ENCODE measurements around the gene B4GALNT3.

B4GALNT3 gene

GRCh38 chr12:574475-575128 is 114.9 kb downstream of the B4GALNT3 start:
- H3K79me2 ChIP-seq (ENCODE audit: insufficient read depth, low read length), result no peaks in the 10 kb centered on the region
- H3K4me3 ChIP-seq (ENCODE audit: low read depth, low read length, poor library complexity, severe bottlenecking), result no peak overlapping the region
- peaks cover 30% of the 10 kb centered on the region for H3K4me1 ChIP-seq (ENCODE audit: insufficient read depth, low read length, severe bottlenecking)
- no peaks in the 10 kb centered on the region for H3K9me2 ChIP-seq (ENCODE audit: low read depth, low read length)
- H3F3A ChIP-seq (ENCODE audit: insufficient read depth, low read length), result no peaks in the 10 kb centered on the region
- no peak overlapping the region for H3K4me2 ChIP-seq (ENCODE audit: low read length)
- no peak overlapping the region for H3K27ac ChIP-seq (ENCODE audit: low read depth, low read length, poor library complexity, severe bottlenecking)
- peaks cover 6% of the 10 kb centered on the region; the same call in 1 of the 2 replicates for H3K36me3 ChIP-seq (ENCODE audit: insufficient read depth, low read length)
- no peaks in the 10 kb centered on the region for H3K27me3 ChIP-seq (ENCODE audit: insufficient read depth, low read length)
- no peak overlapping the region for H2AFZ ChIP-seq (ENCODE audit: low read length)
- H3K9ac ChIP-seq (ENCODE audit: low read length), result no peak overlapping the region
- TF ChIP-seq EZH2 (IDR thresholded peaks at IDR 0.05; ENCODE audit: borderline replicate concordance, low read length), result no peak
- no peak for TF ChIP-seq CTCF (IDR thresholded peaks at IDR 0.05; ENCODE audit: low read length)
- no peaks in the 10 kb centered on the region for H4K20me1 ChIP-seq (ENCODE audit: insufficient read depth, low read length)
- no peaks in the 10 kb centered on the region for H3K9me3 ChIP-seq (ENCODE audit: low read length)

GRCh38 chr12:575129-575502 is 115.4 kb downstream of the B4GALNT3 start:
- Histone ChIP-seq H3K36me3 (ENCODE audit: insufficient read depth, low read length) (peaks cover 6% of the 10 kb centered on the region; the same call in 1 of the 2 replicates), H3K27ac (ENCODE audit: low read depth, low read length, poor library complexity, severe bottlenecking) (no peak overlapping the region), H3K4me1 (ENCODE audit: insufficient read depth, low read length, severe bottlenecking) (peaks cover 25% of the 10 kb centered on the region), H3K9me2 (ENCODE audit: low read depth, low read length) (no peaks in the 10 kb centered on the region), H2AFZ (ENCODE audit: low read length) (no peak overlapping the region), H3K27me3 (ENCODE audit: insufficient read depth, low read length) (no peaks in the 10 kb centered on the region), H3F3A (ENCODE audit: insufficient read depth, low read length) (no peaks in the 10 kb centered on the region), H3K9ac (ENCODE audit: low read length) (peak overlapping the region; percentile 46; the same call in 1 of the 2 replicates), H3K4me3 (ENCODE audit: low read depth, low read length, poor library complexity, severe bottlenecking) (no peak overlapping the region), H3K9me3 (ENCODE audit: low read length) (no peaks in the 10 kb centered on the region), H4K20me1 (ENCODE audit: insufficient read depth, low read length) (no peaks in the 10 kb centered on the region), H3K4me2 (ENCODE audit: low read length) (no peak overlapping the region), H3K79me2 (ENCODE audit: insufficient read depth, low read length) (no peaks in the 10 kb centered on the region)
- no peak for TF ChIP-seq EZH2 (IDR thresholded peaks at IDR 0.05; ENCODE audit: borderline replicate concordance, low read length)
- no peak for TF ChIP-seq CTCF (IDR thresholded peaks at IDR 0.05; ENCODE audit: low read length)

GRCh38 chr12:575948-576614 is 116.3 kb downstream of the B4GALNT3 start:
- H3K9ac ChIP-seq (ENCODE audit: low read length), result peak overlapping the region; percentile 46
- H2AFZ ChIP-seq (ENCODE audit: low read length), result peak overlapping the region; percentile 36; the same call in 1 of the 2 replicates
- H3K27ac ChIP-seq (ENCODE audit: low read depth, low read length, poor library complexity, severe bottlenecking), result peak overlapping the region; percentile 12
- no peaks in the 10 kb centered on the region for H3K9me3 ChIP-seq (ENCODE audit: low read length)
- H3K4me1 ChIP-seq (ENCODE audit: insufficient read depth, low read length, severe bottlenecking), result peaks cover 19% of the 10 kb centered on the region
- H3F3A ChIP-seq (ENCODE audit: insufficient read depth, low read length), result no peaks in the 10 kb centered on the region
- H3K36me3 ChIP-seq (ENCODE audit: insufficient read depth, low read length), result peaks cover 6% of the 10 kb centered on the region; the same call in 1 of the 2 replicates
- H3K4me2 ChIP-seq (ENCODE audit: low read length), result peak overlapping the region; percentile 50
- no peaks in the 10 kb centered on the region for H4K20me1 ChIP-seq (ENCODE audit: insufficient read depth, low read length)
- no peaks in the 10 kb centered on the region for H3K27me3 ChIP-seq (ENCODE audit: insufficient read depth, low read length)
- TF ChIP-seq CTCF (IDR thresholded peaks at IDR 0.05; ENCODE audit: low read length), result peak; percentile 100
- TF ChIP-seq EZH2 (IDR thresholded peaks at IDR 0.05; ENCODE audit: borderline replicate concordance, low read length), result no peak
- peak overlapping the region; percentile 30 for H3K4me3 ChIP-seq (ENCODE audit: low read depth, low read length, poor library complexity, severe bottlenecking)
- H3K9me2 ChIP-seq (ENCODE audit: low read depth, low read length), result no peaks in the 10 kb centered on the region
- no peaks in the 10 kb centered on the region for H3K79me2 ChIP-seq (ENCODE audit: insufficient read depth, low read length)

All from OCI-LY1 (cell line).